WTC11 (cell line): ENCODE measurements around the gene STAT1.

Source experiments
- CBFB ChIP-seq: sonication (generic); formaldehyde crosslinking; IDR thresholded peaks from 2 replicates; pipeline ENCODE4 v1.8.1; 2022; ENCODE audit warnings: mild to moderate bottlenecking, low read depth, missing genetic modification reagents
- CREB1 ChIP-seq: sonication (generic); formaldehyde crosslinking; IDR thresholded peaks from 2 replicates; pipeline ENCODE4 v1.8.0; 2023; ENCODE audit warnings: mild to moderate bottlenecking, missing genetic modification reagents
- CREM ChIP-seq: sonication (generic); formaldehyde crosslinking; IDR thresholded peaks from 2 replicates; pipeline ENCODE4 v1.8.1; 2022; ENCODE audit warnings: mild to moderate bottlenecking, missing genetic modification reagents, moderate library complexity
- CTCF ChIP-seq: fragments of 200-600 bp; IDR thresholded peaks from 2 replicates; pipeline ENCODE4 v1.8.0; 2022; ENCODE audit warnings: antibody characterized with exemption
- E2F4 ChIP-seq: sonication (generic); formaldehyde crosslinking; IDR thresholded peaks from 2 replicates; pipeline ENCODE4 v1.8.1; 2022; ENCODE audit warnings: low read depth, mild to moderate bottlenecking, moderate library complexity, missing genetic modification reagents, borderline replicate concordance
- MAX ChIP-seq: sonication (generic); formaldehyde crosslinking; IDR thresholded peaks from 2 replicates; pipeline ENCODE4 v1.8.0; 2022; ENCODE audit warnings: mild to moderate bottlenecking, missing genetic modification reagents
- NFE2L1 ChIP-seq: sonication (generic); formaldehyde crosslinking; IDR thresholded peaks from 2 replicates; pipeline ENCODE4 v1.8.1; 2023; ENCODE audit warnings: missing genetic modification reagents
- NR2C2 ChIP-seq: sonication (generic); formaldehyde crosslinking; IDR thresholded peaks from 2 replicates; pipeline ENCODE4 v1.8.0; 2022; ENCODE audit warnings: mild to moderate bottlenecking, missing genetic modification reagents
- NR3C1 ChIP-seq: sonication (generic); formaldehyde crosslinking; conservative IDR thresholded peaks from 2 replicates; pipeline ENCODE4 v1.8.1; 2023; ENCODE audit warnings: low read depth, mild to moderate bottlenecking, missing genetic modification reagents
- SP1 ChIP-seq: sonication (generic); formaldehyde crosslinking; conservative IDR thresholded peaks from 2 replicates; pipeline ENCODE4 v1.8.1; 2022; ENCODE audit warnings: missing genetic modification reagents
- TEAD4 ChIP-seq: sonication (generic); formaldehyde crosslinking; IDR thresholded peaks from 2 replicates; pipeline ENCODE4 v1.8.0; 2022; ENCODE audit warnings: mild to moderate bottlenecking, missing genetic modification reagents
- ZNF317 ChIP-seq: sonication (generic); formaldehyde crosslinking; IDR thresholded peaks from 2 replicates; pipeline ENCODE4 v1.8.1; 2023; ENCODE audit warnings: low read depth, mild to moderate bottlenecking, moderate library complexity, missing genetic modification reagents, borderline replicate concordance
- ZNF396 ChIP-seq: fragments of 250-450 bp; sonication (Bioruptor Pico); IDR thresholded peaks from 2 replicates; pipeline ENCODE4 v1.8.0; 2021; ENCODE audit warnings: mild to moderate bottlenecking, moderate library complexity, borderline replicate concordance
- TF ChIP-seq, protein P1 (sequence below): sonication (generic); formaldehyde crosslinking; IDR thresholded peaks from 2 replicates; pipeline ENCODE4 v1.8.1; 2022; ENCODE audit warnings: low read depth, missing genetic modification reagents, borderline replicate concordance

- TF ChIP-seq CTCF, result no peak
- no peak for TF ChIP-seq NFE2L1 (CRISPR knock-in tag)
- no peak for TF ChIP-seq CREB1 (CRISPR knock-in tag)
- TF ChIP-seq E2F4, result no peak
- no peak for TF ChIP-seq CREM (CRISPR knock-in tag)
- no peak for TF ChIP-seq ZNF396 (CRISPR knock-in tag)
- no peak for TF ChIP-seq NR2C2 (CRISPR knock-in tag)
- TF ChIP-seq NR3C1 (CRISPR knock-in tag), result no peak
- TF ChIP-seq, protein P1, sequence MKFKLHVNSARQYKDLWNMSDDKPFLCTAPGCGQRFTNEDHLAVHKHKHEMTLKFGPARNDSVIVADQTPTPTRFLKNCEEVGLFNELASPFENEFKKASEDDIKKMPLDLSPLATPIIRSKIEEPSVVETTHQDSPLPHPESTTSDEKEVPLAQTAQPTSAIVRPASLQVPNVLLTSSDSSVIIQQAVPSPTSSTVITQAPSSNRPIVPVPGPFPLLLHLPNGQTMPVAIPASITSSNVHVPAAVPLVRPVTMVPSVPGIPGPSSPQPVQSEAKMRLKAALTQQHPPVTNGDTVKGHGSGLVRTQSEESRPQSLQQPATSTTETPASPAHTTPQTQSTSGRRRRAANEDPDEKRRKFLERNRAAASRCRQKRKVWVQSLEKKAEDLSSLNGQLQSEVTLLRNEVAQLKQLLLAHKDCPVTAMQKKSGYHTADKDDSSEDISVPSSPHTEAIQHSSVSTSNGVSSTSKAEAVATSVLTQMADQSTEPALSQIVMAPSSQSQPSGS (CRISPR knock-in tag), result no peak
- TF ChIP-seq ZNF317 (CRISPR knock-in tag), result no peak
- TF ChIP-seq CBFB, result no peak
- no peak for TF ChIP-seq TEAD4 (CRISPR knock-in tag)
- no peak for TF ChIP-seq SP1 (CRISPR knock-in tag)
- TF ChIP-seq MAX (CRISPR knock-in tag), result no peak
These were observed 17.3 kb upstream of the STAT1 start for GRCh38 chr2:191031256-191031655.
